H1 (cell line): Measurements from ENCODE around the gene RABL6.

Experiments used
- BCL11A ChIP-seq, 2 experiments: IDR thresholded peaks; one replicate each; pipeline ENCODE4 v1.6.1; 2011; ENCODE audit warnings: low read depth in 2 of 2, low read length in 2 of 2, mild to moderate bottlenecking in 2 of 2
- CTCF ChIP-seq, 3 experiments: IDR thresholded peaks; 1 replicate in 2 of 3; 2 replicates in 1 of 3; pipeline versions ENCODE4 v1.5.1 to v1.6.1; 2011; ENCODE audit warnings: low read length in 3 of 3, mild to moderate bottlenecking in 3 of 3, inconsistent platforms in 2 of 3, low read depth in 1 of 3, moderate library complexity in 1 of 3; ENCODE audit not compliant: insufficient read depth in 1 of 3; ENCODE audit errors: control extremely low read depth in 1 of 3
- EGR1 ChIP-seq: IDR thresholded peaks from 2 replicates; pipeline ENCODE4 v1.6.1; 2011; ENCODE audit warnings: low read depth, low read length, borderline replicate concordance
- HDAC2 ChIP-seq, 2 experiments: fragments of 300-600 bp in 1 of 2; sonication (generic) in 1 of 2; IDR thresholded peaks; 2 replicates each; pipeline ENCODE4 v1.6.1; 2011 to 2012; ENCODE audit warnings: low read depth in 2 of 2, low read length in 2 of 2, mild to moderate bottlenecking in 2 of 2, moderate library complexity in 2 of 2, borderline replicate concordance in 1 of 2, inconsistent platforms in 1 of 2
- JUND ChIP-seq: IDR thresholded peaks from 2 replicates; pipeline ENCODE4 v1.6.1; 2011; ENCODE audit warnings: mild to moderate bottlenecking, improper control_type of control experiment, low read length
- POLR2A ChIP-seq, 2 experiments: IDR thresholded peaks; 1 replicate in 1 of 2; 2 replicates in 1 of 2; pipeline ENCODE4 v1.6.1; 2011; ENCODE audit warnings: low read depth in 2 of 2, low read length in 2 of 2, mild to moderate bottlenecking in 2 of 2; ENCODE audit errors: control extremely low read depth in 1 of 2
- RAD21 ChIP-seq, 2 experiments: IDR thresholded peaks in 1 of 2; conservative IDR thresholded peaks in 1 of 2; 2 replicates each; pipeline ENCODE4 v1.6.1; 2011; ENCODE audit warnings: low read depth in 2 of 2, low read length in 2 of 2, improper control_type of control experiment in 1 of 2, inconsistent platforms in 1 of 2, mild to moderate bottlenecking in 1 of 2, moderate library complexity in 1 of 2
- TAF1 ChIP-seq: IDR thresholded peaks from 2 replicates; pipeline ENCODE4 v1.6.1; 2011; ENCODE audit warnings: mild to moderate bottlenecking, low read depth, low read length

GRCh38 chr9:136764301-136764891 lies 43.4 kb upstream of the RABL6 start, which contains the start of gene LCN15:
- TF ChIP-seq POLR2A (IDR thresholded peaks at IDR 0.05; ENCODE audit: control extremely low read depth in 1 of 2, low read depth in 2 of 2, low read length in 2 of 2) (no peak), TAF1 (no peak), CTCF (IDR thresholded peaks at IDR 0.05; ENCODE audit: control extremely low read depth in 1 of 3, insufficient read depth in 1 of 3, low read depth in 1 of 3, low read length in 3 of 3) (no peak), BCL11A (IDR thresholded peaks at IDR 0.05; ENCODE audit: low read depth in 2 of 2, low read length in 2 of 2) (no peak), RAD21 (IDR thresholded peaks at IDR 0.05 in 1 of 2, conservative IDR thresholded peaks at IDR 0.05 in 1 of 2; ENCODE audit: low read depth in 2 of 2, low read length in 2 of 2) (no peak), JUND (no peak), EGR1 (no peak), HDAC2 (IDR thresholded peaks at IDR 0.05; ENCODE audit: borderline replicate concordance in 1 of 2, low read depth in 2 of 2, low read length in 2 of 2) (no peak)
